Measurements from ENCODE around the gene SNX9.
"Not testable (repeated sequence)": the region's sequence is repeated elsewhere in the genome, so short reads cannot be mapped to it uniquely, and the experiment has no call there.

SNX9 gene

GRCh38 chr6:157954150-157955117, 131.4 kb downstream of the SNX9 start:
- DNase-seq (ENCODE audit: low spot score) = peak; percentile 86

- no peak for DNase-seq (ENCODE audit: low spot score)
Measured at GRCh38 chr6:157955675-157956074, 132.6 kb downstream of the SNX9 start.

GRCh38 chr6:157956171-157956730, 133.2 kb downstream of the SNX9 start:
- no peak for DNase-seq (ENCODE audit: low spot score)

GRCh38 chr6:157959451-157960227, 136.6 kb downstream of the SNX9 start:
- no peak for DNase-seq (ENCODE audit: low spot score)

- DNase-seq (ENCODE audit: low spot score) = no peak
Measured at GRCh38 chr6:157961153-157961831, 138.2 kb downstream of the SNX9 start.

GRCh38 chr6:157961832-157962575, 139.0 kb downstream of the SNX9 start:
- DNase-seq (ENCODE audit: low spot score) = no peak

- DNase-seq (ENCODE audit: low spot score) = no peak
Measured at GRCh38 chr6:157962601-157963302, 139.7 kb downstream of the SNX9 start.

- no peak for DNase-seq (ENCODE audit: low spot score)
Measured at GRCh38 chr6:157964100-157964499, 141.1 kb downstream of the SNX9 start.

GRCh38 chr6:157965387-157965786, 142.3 kb downstream of the SNX9 start:
- no peak for DNase-seq (ENCODE audit: low spot score)

- DNase-seq (ENCODE audit: low spot score) = no peak
Measured at GRCh38 chr6:157966589-157966977, 143.5 kb downstream of the SNX9 start.

- no peak for DNase-seq (ENCODE audit: low spot score)
Measured at GRCh38 chr6:157967020-157967419, 144.0 kb downstream of the SNX9 start.

GRCh38 chr6:157967486-157967885, 144.4 kb downstream of the SNX9 start:
- no peak for DNase-seq (ENCODE audit: low spot score)

GRCh38 chr6:157972177-157972576, 149.1 kb downstream of the SNX9 start:
- DNase-seq (ENCODE audit: low spot score) = not testable (repeated sequence)

GRCh38 chr6:157974341-157974894, 151.4 kb downstream of the SNX9 start:
- DNase-seq (ENCODE audit: low spot score) = no peak

GRCh38 chr6:157974967-157975366, 151.9 kb downstream of the SNX9 start:
- no peak for DNase-seq (ENCODE audit: low spot score)

- no peak for DNase-seq (ENCODE audit: low spot score)
Measured at GRCh38 chr6:157975456-157975855, 152.4 kb downstream of the SNX9 start.

GRCh38 chr6:157976345-157977175, 153.5 kb downstream of the SNX9 start:
- no peak for DNase-seq (ENCODE audit: low spot score)

- DNase-seq (ENCODE audit: low spot score) = no peak
Measured at GRCh38 chr6:157977176-157977804, 154.2 kb downstream of the SNX9 start.

All from HuH-7 (cell line).